HEK293 (cell line): ENCODE data around the gene HK3.

Experiments
- CTCF ChIA-PET: fragments of 350-600 bp; formaldehyde crosslinking; extraction: SDS; loops from one replicate; lab custom pipeline; 2021; ENCODE audit warnings: antibody characterized with exemption; lab: Yijun Ruan, JAX
- POLR2A ChIA-PET: fragments of 300-600 bp; formaldehyde crosslinking; extraction: SDS; loops from one replicate; lab custom pipeline; 2020; ENCODE audit warnings: antibody characterized with exemption, inconsistent platforms; lab: Yijun Ruan, JAX
- H3K27ac ChIP-seq: fragments of 200-500 bp; sonication (Bioruptor generic); 2 replicates; pipeline ENCODE4 v1.5.1; 2014; ENCODE audit warnings: low read depth, low read length, control low read depth, inconsistent platforms; ENCODE audit errors: extremely low read depth
- H3K36me3 ChIP-seq, 2 experiments: fragments of 200-500 bp in 1 of 2; sonication (Bioruptor generic) in 1 of 2; 1 replicate in 1 of 2; 2 replicates in 1 of 2; pipeline ENCODE4 v1.5.1; 2014 to 2017; ENCODE audit warnings: inconsistent platforms in 2 of 2, low read length in 2 of 2; ENCODE audit not compliant: control insufficient read depth in 2 of 2, insufficient read depth in 1 of 2
- H3K4me1 ChIP-seq: fragments of 200-500 bp; sonication (Bioruptor generic); 2 replicates; pipeline ENCODE4 v1.5.1; 2014; ENCODE audit warnings: mild to moderate bottlenecking, low read length, inconsistent platforms; ENCODE audit not compliant: control insufficient read depth, insufficient read depth
- H3K4me3 ChIP-seq: 2 replicates; pipeline ENCODE4 v1.5.1; 2011; ENCODE audit warnings: low read depth, mild to moderate bottlenecking, control low read depth, low read length, moderate library complexity
- H3K9me3 ChIP-seq: fragments of 200-500 bp; sonication (Bioruptor generic); 2 replicates; pipeline ENCODE4 v1.5.1; 2014; ENCODE audit warnings: low read depth, low read length, inconsistent platforms; ENCODE audit not compliant: control insufficient read depth, insufficient read depth
- EGR2 ChIP-seq: fragments of 450-650 bp; formaldehyde crosslinking; IDR thresholded peaks from 2 replicates; pipeline ENCODE4 v1.5.1; 2016; ENCODE audit warnings: low read depth, missing biosample characterization, missing genetic modification characterization
- GLI4 ChIP-seq: fragments of 450-650 bp; formaldehyde crosslinking; IDR thresholded peaks from 2 replicates; pipeline ENCODE4 v1.5.1; 2016; ENCODE audit warnings: missing biosample characterization, missing genetic modification characterization
- GLIS1 ChIP-seq: fragments of 450-650 bp; formaldehyde crosslinking; IDR thresholded peaks from 2 replicates; pipeline ENCODE4 v1.5.1; 2016; ENCODE audit warnings: missing biosample characterization, missing genetic modification characterization
- MEIS1 ChIP-seq: sonication (generic); formaldehyde crosslinking; IDR thresholded peaks from 2 replicates; pipeline ENCODE4 v1.8.1; 2022; ENCODE audit warnings: missing genetic modification reagents, mild to moderate bottlenecking, borderline replicate concordance
- MYNN ChIP-seq: fragments of 450-650 bp; formaldehyde crosslinking; IDR thresholded peaks from 2 replicates; pipeline ENCODE4 v1.5.1; 2016; ENCODE audit warnings: missing biosample characterization, missing genetic modification characterization, borderline replicate concordance
- MZF1 ChIP-seq: fragments of 450-650 bp; formaldehyde crosslinking; IDR thresholded peaks from 2 replicates; pipeline ENCODE4 v1.5.1; 2017; ENCODE audit warnings: missing biosample characterization, missing genetic modification characterization, borderline replicate concordance
- TCF7L2 ChIP-seq: IDR thresholded peaks from 2 replicates; pipeline ENCODE4 v1.6.1; 2011; ENCODE audit warnings: low read depth, mild to moderate bottlenecking, inconsistent platforms, low read length, moderate library complexity, borderline replicate concordance
- ZBTB11 ChIP-seq: fragments of 450-650 bp; formaldehyde crosslinking; conservative IDR thresholded peaks from 2 replicates; pipeline ENCODE4 v1.5.1; 2016; ENCODE audit warnings: low read depth, missing biosample characterization, missing genetic modification characterization
- ZBTB17 ChIP-seq: fragments of 450-650 bp; formaldehyde crosslinking; IDR thresholded peaks from 2 replicates; pipeline ENCODE4 v1.5.1; 2016; ENCODE audit warnings: missing biosample characterization, missing genetic modification characterization
- ZFHX2 ChIP-seq: fragments of 450-650 bp; formaldehyde crosslinking; conservative IDR thresholded peaks from 2 replicates; pipeline ENCODE4 v1.5.1; 2016; ENCODE audit warnings: missing biosample characterization, missing genetic modification characterization
- ZNF26 ChIP-seq: fragments of 450-650 bp; formaldehyde crosslinking; IDR thresholded peaks from 2 replicates; pipeline ENCODE4 v1.5.1; 2016; ENCODE audit warnings: missing biosample characterization, missing genetic modification characterization
- ZNF37A ChIP-seq: fragments of 450-650 bp; IDR thresholded peaks from 2 replicates; pipeline ENCODE4 v1.5.1; 2018; ENCODE audit warnings: missing biosample characterization, missing genetic modification characterization
- ZNF394 ChIP-seq: fragments of 450-650 bp; formaldehyde crosslinking; IDR thresholded peaks from 2 replicates; pipeline ENCODE4 v1.5.1; 2016; ENCODE audit warnings: missing biosample characterization, missing genetic modification characterization, mild to moderate bottlenecking, moderate library complexity, borderline replicate concordance
- ZNF433 ChIP-seq: fragments of 450-650 bp; formaldehyde crosslinking; IDR thresholded peaks from 2 replicates; pipeline ENCODE4 v1.5.1; 2016; ENCODE audit warnings: missing biosample characterization, missing genetic modification characterization, low read depth
- ZNF549 ChIP-seq: fragments of 450-650 bp; IDR thresholded peaks from 2 replicates; pipeline ENCODE4 v1.5.1; 2018; ENCODE audit warnings: missing biosample characterization, missing genetic modification characterization, mild to moderate bottlenecking, inconsistent platforms, moderate library complexity
- ZNF558 ChIP-seq: fragments of 450-650 bp; formaldehyde crosslinking; IDR thresholded peaks from 2 replicates; pipeline ENCODE4 v1.5.1; 2016; ENCODE audit warnings: missing biosample characterization, missing genetic modification characterization
- ZNF704 ChIP-seq: fragments of 450-650 bp; formaldehyde crosslinking; IDR thresholded peaks from 2 replicates; pipeline ENCODE4 v1.5.1; 2016; ENCODE audit warnings: missing biosample characterization, missing genetic modification characterization
- ZNF76 ChIP-seq: fragments of 450-650 bp; formaldehyde crosslinking; IDR thresholded peaks from 2 replicates; pipeline ENCODE4; 2016; ENCODE audit warnings: low read depth, missing biosample characterization, missing genetic modification characterization, borderline replicate concordance
- ZNF830 ChIP-seq: fragments of 450-650 bp; IDR thresholded peaks from 2 replicates; pipeline ENCODE4 v1.5.0; 2018; ENCODE audit warnings: missing biosample characterization, missing genetic modification characterization, low read depth, mild to moderate bottlenecking, moderate library complexity
- TF ChIP-seq, protein P1 (sequence below): fragments of 450-650 bp; formaldehyde crosslinking; IDR thresholded peaks from 2 replicates; pipeline ENCODE4 v1.5.1; 2016; ENCODE audit warnings: missing biosample characterization, missing genetic modification characterization
- TF ChIP-seq, protein P2 (sequence below): fragments of 450-650 bp; IDR thresholded peaks from 2 replicates; pipeline ENCODE4 v1.5.1; 2018; ENCODE audit warnings: missing biosample characterization, mild to moderate bottlenecking, missing genetic modification characterization
- TF ChIP-seq, protein P3 (sequence below): fragments of 450-650 bp; formaldehyde crosslinking; IDR thresholded peaks from 2 replicates; pipeline ENCODE4 v1.5.1; 2016; ENCODE audit warnings: missing biosample characterization, missing genetic modification characterization
- TF ChIP-seq, protein P4 (sequence below): fragments of 450-650 bp; formaldehyde crosslinking; IDR thresholded peaks from 2 replicates; pipeline ENCODE4 v1.5.1; 2016; ENCODE audit warnings: missing biosample characterization, missing genetic modification characterization

Gene HK3

GRCh38 chr5:176938472-176938871 lies 39.3 kb upstream of the HK3 start:
- no peaks in the 10 kb centered on the region for H3K9me3 ChIP-seq
- peaks cover 29 to 74% of the 10 kb centered on the region in 2 experiments for H3K36me3 ChIP-seq
- POLR2A ChIA-PET, result no interaction called here
- no peak overlapping the region for H3K4me3 ChIP-seq
- TF ChIP-seq ZNF26 (tag by site-specific recombination) (no peak), MZF1 (tag by site-specific recombination) (no peak), ZFHX2 (tag by site-specific recombination) (no peak), GLIS1 (tag by site-specific recombination) (no peak), ZNF549 (tag by site-specific recombination) (no peak), ZNF830 (tag by site-specific recombination) (no peak), MEIS1 (CRISPR knock-in tag) (no peak), GLI4 (tag by site-specific recombination) (no peak), ZNF37A (tag by site-specific recombination) (no peak), ZNF558 (tag by site-specific recombination) (no peak), TCF7L2 (no peak), ZNF76 (tag by site-specific recombination) (no peak), ZNF433 (tag by site-specific recombination) (no peak)
- TF ChIP-seq, protein P1, sequence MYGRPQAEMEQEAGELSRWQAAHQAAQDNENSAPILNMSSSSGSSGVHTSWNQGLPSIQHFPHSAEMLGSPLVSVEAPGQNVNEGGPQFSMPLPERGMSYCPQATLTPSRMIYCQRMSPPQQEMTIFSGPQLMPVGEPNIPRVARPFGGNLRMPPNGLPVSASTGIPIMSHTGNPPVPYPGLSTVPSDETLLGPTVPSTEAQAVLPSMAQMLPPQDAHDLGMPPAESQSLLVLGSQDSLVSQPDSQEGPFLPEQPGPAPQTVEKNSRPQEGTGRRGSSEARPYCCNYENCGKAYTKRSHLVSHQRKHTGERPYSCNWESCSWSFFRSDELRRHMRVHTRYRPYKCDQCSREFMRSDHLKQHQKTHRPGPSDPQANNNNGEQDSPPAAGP (tag by site-specific recombination), result no peak
- TF ChIP-seq, protein P2, sequence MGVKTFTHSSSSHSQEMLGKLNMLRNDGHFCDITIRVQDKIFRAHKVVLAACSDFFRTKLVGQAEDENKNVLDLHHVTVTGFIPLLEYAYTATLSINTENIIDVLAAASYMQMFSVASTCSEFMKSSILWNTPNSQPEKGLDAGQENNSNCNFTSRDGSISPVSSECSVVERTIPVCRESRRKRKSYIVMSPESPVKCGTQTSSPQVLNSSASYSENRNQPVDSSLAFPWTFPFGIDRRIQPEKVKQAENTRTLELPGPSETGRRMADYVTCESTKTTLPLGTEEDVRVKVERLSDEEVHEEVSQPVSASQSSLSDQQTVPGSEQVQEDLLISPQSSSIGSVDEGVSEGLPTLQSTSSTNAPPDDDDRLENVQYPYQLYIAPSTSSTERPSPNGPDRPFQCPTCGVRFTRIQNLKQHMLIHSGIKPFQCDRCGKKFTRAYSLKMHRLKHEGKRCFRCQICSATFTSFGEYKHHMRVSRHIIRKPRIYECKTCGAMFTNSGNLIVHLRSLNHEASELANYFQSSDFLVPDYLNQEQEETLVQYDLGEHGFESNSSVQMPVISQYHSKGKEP (tag by site-specific recombination), result no peak
- TF ChIP-seq, protein P3, sequence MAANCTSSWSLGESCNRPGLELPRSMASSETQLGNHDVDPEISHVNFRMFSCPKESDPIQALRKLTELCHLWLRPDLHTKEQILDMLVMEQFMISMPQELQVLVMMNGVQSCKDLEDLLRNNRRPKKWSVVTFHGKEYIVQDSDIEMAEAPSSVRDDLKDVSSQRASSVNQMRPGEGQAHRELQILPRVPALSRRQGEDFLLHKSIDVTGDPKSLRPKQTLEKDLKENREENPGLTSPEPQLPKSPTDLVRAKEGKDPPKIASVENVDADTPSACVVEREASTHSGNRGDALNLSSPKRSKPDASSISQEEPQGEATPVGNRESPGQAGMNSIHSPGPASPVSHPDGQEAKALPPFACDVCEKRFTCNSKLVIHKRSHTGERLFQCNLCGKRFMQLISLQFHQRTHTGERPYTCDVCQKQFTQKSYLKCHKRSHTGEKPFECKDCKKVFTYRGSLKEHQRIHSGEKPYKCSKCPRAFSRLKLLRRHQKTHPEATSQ, result no peak
- TF ChIP-seq, all 188 proteins: peak for 0
- CTCF ChIA-PET, result interaction anchor here (1.4 kb wide), 1 partner anchor 278 kb away, joined by 7 read pairs; no protein-coding TSS in a partner anchor
- Histone ChIP-seq H3K27ac (no peak overlapping the region), H3K4me1 (no peaks in the 10 kb centered on the region)

DNA sequence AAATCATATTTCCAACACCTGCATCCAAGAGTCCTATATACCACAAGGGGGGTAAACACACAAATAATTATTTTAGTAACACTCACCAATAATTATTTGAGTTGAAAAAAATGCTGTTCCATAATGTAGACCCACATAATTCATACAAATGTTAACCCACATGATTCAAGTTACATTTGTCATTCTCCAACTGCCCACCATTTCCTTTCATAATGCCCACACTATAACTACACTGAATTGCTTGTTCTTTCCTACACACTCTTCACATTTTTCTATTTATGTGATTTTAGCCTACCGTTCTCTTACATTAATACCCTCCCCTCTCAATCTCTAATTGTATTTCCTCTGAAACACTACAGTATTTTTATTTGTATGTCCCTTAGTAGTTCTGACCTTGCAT lies 35.9 kb upstream of the HK3 start:
- Histone ChIP-seq H3K4me1 (no peaks in the 10 kb centered on the region), H3K4me3 (no peak overlapping the region), H3K9me3 (no peaks in the 10 kb centered on the region), H3K27ac (no peak overlapping the region), H3K36me3 (peaks cover 17 to 71% of the 10 kb centered on the region in 2 experiments)
- POLR2A ChIA-PET, result no interaction called here
- CTCF ChIA-PET, result interaction anchor here (0.9 kb wide), 1 partner anchor 277 kb away, joined by 4 read pairs; no protein-coding TSS in a partner anchor
- peak; percentile 33 for TF ChIP-seq ZFHX2 (tag by site-specific recombination)
- no peak for TF ChIP-seq ZNF394
- TF ChIP-seq ZBTB17 (tag by site-specific recombination), result no peak
- no peak for TF ChIP-seq ZNF704 (tag by site-specific recombination)
- TF ChIP-seq MYNN (tag by site-specific recombination), result no peak
- TF ChIP-seq ZBTB11 (tag by site-specific recombination), result no peak
- no peak for TF ChIP-seq GLI4 (tag by site-specific recombination)
- peak; percentile 68; the same call in 1 of the 2 replicates for TF ChIP-seq EGR2 (tag by site-specific recombination)
- TF ChIP-seq, protein P4, sequence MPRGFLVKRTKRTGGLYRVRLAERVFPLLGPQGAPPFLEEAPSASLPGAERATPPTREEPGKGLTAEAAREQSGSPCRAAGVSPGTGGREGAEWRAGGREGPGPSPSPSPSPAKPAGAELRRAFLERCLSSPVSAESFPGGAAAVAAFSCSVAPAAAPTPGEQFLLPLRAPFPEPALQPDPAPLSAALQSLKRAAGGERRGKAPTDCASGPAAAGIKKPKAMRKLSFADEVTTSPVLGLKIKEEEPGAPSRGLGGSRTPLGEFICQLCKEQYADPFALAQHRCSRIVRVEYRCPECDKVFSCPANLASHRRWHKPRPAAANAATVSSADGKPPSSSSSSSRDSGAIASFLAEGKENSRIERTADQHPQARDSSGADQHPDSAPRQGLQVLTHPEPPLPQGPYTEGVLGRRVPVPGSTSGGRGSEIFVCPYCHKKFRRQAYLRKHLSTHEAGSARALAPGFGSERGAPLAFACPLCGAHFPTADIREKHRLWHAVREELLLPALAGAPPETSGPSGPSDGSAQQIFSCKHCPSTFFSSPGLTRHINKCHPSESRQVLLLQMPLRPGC (tag by site-specific recombination), result no peak
